Thoracic aorta (tissue), 2 donors: ENCODE results near the gene KCNIP1. TPM values are rescaled to one million over a fixed set of nuclear protein-coding genes. Genes with fewer than 3 reads are reported as not detected.

ENCODE experiments used
- ATAC-seq: fragments of 150-250 bp; one replicate; pipeline ENCODE4 v1.8.0; 2017; ENCODE audit warnings: low read depth; ENCODE audit not compliant: insufficient number of reproducible peaks, low FRiP score
- DNase-seq: peaks from one replicate; pipeline ENCODE4 v3.0.0-alpha.2; 2020; ENCODE audit warnings: low spot score
- H3K27ac ChIP-seq, 2 donors: fragments of 200-600 bp; sonication (generic); 1 replicate in 1 of 2; 2 replicates in 1 of 2; pipeline ENCODE4 v1.5.1; 2016; ENCODE audit warnings: mild to moderate bottlenecking in 2 of 2, moderate library complexity in 2 of 2
- H3K27me3 ChIP-seq: fragments of 200-600 bp; sonication (generic); replicated peaks from 2 replicates; pipeline ENCODE4 v1.6.0; 2016; ENCODE audit warnings: mild to moderate bottlenecking; ENCODE audit not compliant: insufficient read depth
- H3K36me3 ChIP-seq: fragments of 200-600 bp; sonication (generic); one replicate; pipeline ENCODE4 v1.5.1; 2016
- H3K4me1 ChIP-seq, 2 donors: fragments of 200-600 bp; sonication (generic); 1 replicate in 1 of 2; 2 replicates in 1 of 2; pipeline versions ENCODE4 v1.5.1 to v1.6.0; 2016; ENCODE audit warnings: low read depth in 2 of 2, mild to moderate bottlenecking in 1 of 2; ENCODE audit not compliant: control insufficient read depth in 1 of 2
- H3K4me3 ChIP-seq: fragments of 200-600 bp; sonication (generic); 2 replicates; pipeline ENCODE4 v1.5.1; 2016; ENCODE audit warnings: mild to moderate bottlenecking
- H3K9me3 ChIP-seq: fragments of 200-600 bp; sonication (generic); 2 replicates; pipeline ENCODE4 v1.5.1; 2016
- CTCF ChIP-seq: fragments of 200-600 bp; sonication (generic); IDR thresholded peaks from one replicate; pipeline ENCODE4 v1.5.1; 2019; ENCODE audit warnings: antibody characterized with exemption
- total RNA-seq, 2 donors: library from RNA; depleted of rRNA; stranded (reverse); fragments of >200 nt; gene quantifications; one replicate each; pipeline versions ENCODE4 v1.1.0 to v1.2.3, GENCODE V29; 2016

The KCNIP1 gene
- total RNA-seq, 2 donors from 2014 or later: not detected

- DNase-seq: no peak
- no peak for ATAC-seq
- Histone ChIP-seq H3K27me3 (no peaks in the 10 kb centered on the region), H3K27ac (no peak overlapping the region), H3K9me3 (no peaks in the 10 kb centered on the region), H3K36me3 (no peaks in the 10 kb centered on the region), H3K4me3 (no peak overlapping the region), H3K4me1 (no peaks in the 10 kb centered on the region)
- no peak for TF ChIP-seq CTCF
These were observed 67.5 kb downstream of the KCNIP1 start for GRCh38 chr5:170571281-170571731.

GRCh38 chr5:170571875-170572852, 68.3 kb downstream of the KCNIP1 start:
- DNase-seq: no peak
- Histone ChIP-seq H3K36me3 (no peaks in the 10 kb centered on the region), H3K27me3 (no peaks in the 10 kb centered on the region), H3K4me1 (no peaks in the 10 kb centered on the region), H3K9me3 (no peaks in the 10 kb centered on the region), H3K4me3 (no peak overlapping the region), H3K27ac (no peak overlapping the region)
- no peak for TF ChIP-seq CTCF
- no peak for ATAC-seq

GRCh38 chr5:170573114-170573513, 69.3 kb downstream of the KCNIP1 start:
- no peaks in the 10 kb centered on the region for H3K4me1 ChIP-seq
- no peak for DNase-seq
- H3K4me3 ChIP-seq: no peak overlapping the region
- TF ChIP-seq CTCF: no peak
- H3K36me3 ChIP-seq: no peaks in the 10 kb centered on the region
- H3K9me3 ChIP-seq: no peaks in the 10 kb centered on the region
- no peak overlapping the region for H3K27ac ChIP-seq
- no peak for ATAC-seq
- no peaks in the 10 kb centered on the region for H3K27me3 ChIP-seq

- no peak for TF ChIP-seq CTCF
- Histone ChIP-seq H3K4me1 (no peaks in the 10 kb centered on the region), H3K4me3 (no peak overlapping the region), H3K27ac (no peak overlapping the region), H3K36me3 (no peaks in the 10 kb centered on the region), H3K27me3 (no peaks in the 10 kb centered on the region), H3K9me3 (no peaks in the 10 kb centered on the region)
- DNase-seq (no peak), ATAC-seq (no peak)
These were observed 69.8 kb downstream of the KCNIP1 start for GRCh38 chr5:170573660-170574059.

GRCh38 chr5:170576602-170577535, 73.0 kb downstream of the KCNIP1 start:
- no peaks in the 10 kb centered on the region for H3K4me1 ChIP-seq

More at GRCh38 chr5:170576602-170577535, 73.0 kb downstream of the KCNIP1 start:
- Histone ChIP-seq H3K27ac (no peak overlapping the region), H3K27me3 (no peaks in the 10 kb centered on the region), H3K9me3 (no peaks in the 10 kb centered on the region), H3K4me3 (no peak overlapping the region), H3K36me3 (no peaks in the 10 kb centered on the region)
- DNase-seq (no peak), ATAC-seq (no peak)
- no peak for TF ChIP-seq CTCF
